Measurements from ENCODE around the gene TMEM154.

- no peak for TF ChIP-seq GATA2 (IDR thresholded peaks at IDR 0.05; ENCODE audit: low read depth, low read length)
- no peak for TF ChIP-seq GATA3 (IDR thresholded peaks at IDR 0.05; ENCODE audit: low read depth, low read length)
Measured at GRCh38 chr4:152680988-152681603, 1.3 kb upstream of the TMEM154 start.

All from SH-SY5Y (cell line).